HG02588 (cell line): ENCODE data around the gene POP5.
"Not testable (repeated sequence)": the region's sequence is repeated elsewhere in the genome, so short reads cannot be mapped to it uniquely, and the experiment has no call there.

Source experiments
- ATAC-seq: cut with Tn5 transposase; IDR thresholded peaks from one replicate; pipeline ENCODE4 v1.9.1; 2021; ENCODE audit warnings: mild to moderate bottlenecking, moderate library complexity; ENCODE audit not compliant: unreplicated experiment

Gene POP5

GRCh38 chr12:120538281-120539156 is 42.7 kb downstream of the POP5 start:
- no peak for ATAC-seq

- no peak for ATAC-seq
These were observed 43.4 kb downstream of the POP5 start for GRCh38 chr12:120537856-120538220.

GRCh38 chr12:120536064-120536791 is 45.0 kb downstream of the POP5 start:
- no peak for ATAC-seq

- peak; percentile 31 for ATAC-seq
These were observed 46.2 kb downstream of the POP5 start for GRCh38 chr12:120534703-120535655.

GRCh38 chr12:120534203-120534702 is 46.9 kb downstream of the POP5 start, which contains the start of gene RNF10:
RNF10 (plus strand) TSS chr12:120534356; CDS start chr12:120534812, 456 bp downstream.
- ATAC-seq, result peak; percentile 65

GRCh38 chr12:120532701-120533238 is 48.4 kb downstream of the POP5 start:
- no peak for ATAC-seq

GRCh38 chr12:120530418-120530761 is 50.8 kb downstream of the POP5 start:
- not testable (repeated sequence) for ATAC-seq

GRCh38 chr12:120529641-120530417 is 51.4 kb downstream of the POP5 start:
- no peak for ATAC-seq

- peak; percentile 60 for ATAC-seq
These were observed 52.2 kb downstream of the POP5 start, which contains the start of gene COQ5 for GRCh38 chr12:120528861-120529525. COQ5 (minus strand) TSS chr12:120529158; CDS start chr12:120529141, 17 bp downstream.
